Breast epithelium (tissue), 3 donors: ENCODE data around the gene AHCYL2.

ENCODE experiments used
- CTCF ChIP-seq, 3 donors: fragments of 450-650 bp; IDR thresholded peaks; one replicate each; pipeline ENCODE4 v1.5.1; 2016 to 2017; ENCODE audit warnings: antibody characterized with exemption in 3 of 3, mild to moderate bottlenecking in 3 of 3, moderate library complexity in 3 of 3
- POLR2A ChIP-seq: fragments of 450-650 bp; IDR thresholded peaks from one replicate; pipeline ENCODE4 v1.6.1; 2016; ENCODE audit warnings: antibody characterized with exemption, mild to moderate bottlenecking, moderate library complexity

- no peak for TF ChIP-seq CTCF (IDR thresholded peaks at IDR 0.05)
- TF ChIP-seq POLR2A = no peak
Observed at GRCh38 chr7:129193892-129194291, 30.9 kb upstream of the AHCYL2 start.
